Suppressor macrophage treated with lipopolysaccharide for 1 hour (primary cell): ENCODE data around the gene OPRD1.
A peak's percentile ranks its signal among the peaks of the same experiment; 100 is the strongest.
"Not testable (repeated sequence)": the region's sequence is repeated elsewhere in the genome, so short reads cannot be mapped to it uniquely, and the experiment has no call there.

ENCODE experiments used
- DNase-seq, 3 donors: peaks; one replicate each; pipeline ENCODE4 v3.0.0-alpha.2; 2020 to 2022

OPRD1 gene

GRCh38 chr1:28811766-28812668 lies at the start of gene OPRD1:
OPRD1 (plus strand) TSS chr1:28812170; CDS start chr1:28812384, 214 bp downstream.
- peak in 1 of 3 donors; percentile 23 for DNase-seq

GRCh38 chr1:28766532-28767183 lies 45.3 kb upstream of the OPRD1 start:
- DNase-seq = no peak

- no peak for DNase-seq
Measured at GRCh38 chr1:28770601-28771165, 41.3 kb upstream of the OPRD1 start.

GRCh38 chr1:28771921-28772320 lies 40.0 kb upstream of the OPRD1 start:
- not testable (repeated sequence) for DNase-seq

- DNase-seq = no peak
Measured at GRCh38 chr1:28773105-28773504, 38.9 kb upstream of the OPRD1 start.

- DNase-seq = peak; percentile 86 to 93 (median 91)
Measured at GRCh38 chr1:28775121-28775942, 36.6 kb upstream of the OPRD1 start.

GRCh38 chr1:28776341-28776740 lies 35.6 kb upstream of the OPRD1 start:
- DNase-seq = no peak

- no peak for DNase-seq
Measured at GRCh38 chr1:28778021-28778420, 33.9 kb upstream of the OPRD1 start.

- peak; percentile 32 to 46 (median 39) for DNase-seq
Measured at GRCh38 chr1:28779751-28780408, 32.1 kb upstream of the OPRD1 start.

GRCh38 chr1:28781305-28781704 lies 30.7 kb upstream of the OPRD1 start:
- no peak for DNase-seq

- no peak for DNase-seq
Measured at GRCh38 chr1:28782011-28782410, 30.0 kb upstream of the OPRD1 start.

GRCh38 chr1:28783363-28783762 lies 28.6 kb upstream of the OPRD1 start:
- no peak for DNase-seq

- DNase-seq = no peak
Measured at GRCh38 chr1:28789412-28789811, 22.6 kb upstream of the OPRD1 start.

GRCh38 chr1:28789816-28790215 lies 22.2 kb upstream of the OPRD1 start:
- DNase-seq = no peak

GRCh38 chr1:28790377-28791035 lies 21.5 kb upstream of the OPRD1 start:
- no peak for DNase-seq

GRCh38 chr1:28791929-28792328 lies 20.0 kb upstream of the OPRD1 start:
- not testable (repeated sequence) for DNase-seq

GRCh38 chr1:28792644-28793121 lies 19.3 kb upstream of the OPRD1 start:
- DNase-seq = no peak

- not testable (repeated sequence) for DNase-seq
Measured at GRCh38 chr1:28794582-28794981, 17.4 kb upstream of the OPRD1 start.

GRCh38 chr1:28796352-28797211 lies 15.4 kb upstream of the OPRD1 start:
- DNase-seq = no peak

- DNase-seq = no peak
Measured at GRCh38 chr1:28800324-28800723, 11.6 kb upstream of the OPRD1 start.

- no peak for DNase-seq
Measured at GRCh38 chr1:28801461-28801860, 10.5 kb upstream of the OPRD1 start.
